Effector CD8-positive, alpha-beta T cell (primary cell): ENCODE measurements around the gene HMGB3.
"Not testable (repeated sequence)": the region's sequence is repeated elsewhere in the genome, so short reads cannot be mapped to it uniquely, and the experiment has no call there.

Experiments used
- DNase-seq: peaks from one replicate; lab custom pipeline; 2025; lab: John Stamatoyannopoulos, UW
- total RNA-seq, 4 experiments: gene quantifications; one replicate each; lab custom pipeline; 2026; lab: John Stamatoyannopoulos, UW

Gene HMGB3
- 2.9 to 8.4 (median 4.7) reads per million in 4 experiments for total RNA-seq

DNA sequence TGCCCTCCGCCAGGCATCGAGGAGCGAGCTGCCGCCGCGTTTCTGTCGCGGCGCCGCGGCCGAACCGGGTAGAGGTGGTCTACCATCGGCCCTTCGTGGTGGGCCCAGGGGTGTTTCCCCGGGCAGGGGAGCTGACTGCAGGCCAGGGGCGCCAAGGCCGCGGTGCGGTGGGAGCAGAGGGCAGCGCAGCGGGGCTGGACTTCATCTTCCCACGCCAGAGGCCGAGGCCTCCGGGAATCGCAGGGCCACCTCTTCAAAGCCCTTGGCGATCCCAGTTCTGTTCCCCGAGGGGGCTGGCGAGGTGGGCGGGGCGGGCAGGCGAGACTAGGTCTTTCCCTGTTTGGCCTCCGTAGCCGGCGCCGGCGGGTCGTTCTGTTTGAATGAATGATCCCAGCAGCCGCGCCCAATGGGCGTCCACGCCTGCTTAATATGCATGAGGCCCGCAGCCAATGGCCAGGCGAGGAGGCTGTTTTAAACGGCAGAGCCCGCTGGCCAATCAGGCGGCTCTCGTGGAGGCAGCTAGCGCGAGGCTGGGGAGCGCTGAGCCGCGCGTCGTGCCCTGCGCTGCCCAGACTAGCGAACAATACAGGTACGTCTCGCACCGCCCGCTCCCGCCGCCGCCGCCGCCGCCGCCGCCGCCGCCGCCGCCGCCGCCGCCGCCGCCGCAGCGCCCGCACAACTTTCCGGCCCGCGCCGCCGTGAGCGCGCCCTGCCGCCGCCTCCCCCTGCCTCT lies at the start of gene HMGB3:
Gene HMGB3 (plus strand): TSS at position 548 of the 733 bp plus-strand sequence. CDS start 2,265 bp downstream, outside the sequence.
- peak; percentile 61 for DNase-seq

DNA sequence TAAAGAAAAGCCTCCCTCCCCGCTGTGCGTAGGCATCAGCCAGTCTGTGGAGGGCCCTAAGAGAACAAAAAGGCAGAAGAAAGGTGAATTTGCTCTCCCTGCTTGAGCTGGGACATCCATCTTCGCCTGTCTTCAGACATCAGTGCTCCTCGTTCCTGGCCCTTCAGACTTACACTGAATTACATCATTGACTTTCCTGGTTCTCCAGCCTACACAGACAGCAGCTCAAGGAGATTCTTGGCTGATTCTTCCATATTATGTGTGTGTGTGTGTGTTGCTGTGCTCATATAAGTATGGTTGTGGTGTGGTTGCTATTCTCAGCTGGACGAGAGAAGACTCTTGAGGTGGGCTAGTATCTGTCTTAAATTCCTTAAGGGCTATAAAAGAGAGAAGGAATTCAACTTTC lies 49.2 kb upstream of the HMGB3 start:
- DNase-seq, result no peak

DNA sequence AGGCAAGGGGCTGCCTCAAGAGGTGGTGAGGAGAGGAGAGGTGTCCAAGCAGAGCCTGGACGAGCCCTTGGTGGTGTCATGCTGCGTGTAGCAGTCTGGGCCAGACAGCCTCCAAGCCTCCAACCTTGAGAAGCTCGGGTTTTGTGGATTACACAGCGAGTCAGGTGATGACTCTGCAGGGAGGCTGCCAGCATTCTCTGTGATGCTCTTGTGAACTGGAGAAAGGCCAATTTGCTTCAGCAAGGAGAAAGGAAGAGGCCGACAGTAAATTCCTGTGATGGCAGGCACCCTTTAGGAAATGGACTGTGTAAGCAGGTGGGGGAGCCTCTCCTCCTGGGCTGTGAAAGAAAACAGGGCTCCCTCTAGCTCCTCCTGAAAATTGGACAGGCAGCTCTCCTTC lies 48.7 kb upstream of the HMGB3 start:
- DNase-seq, result no peak

DNA sequence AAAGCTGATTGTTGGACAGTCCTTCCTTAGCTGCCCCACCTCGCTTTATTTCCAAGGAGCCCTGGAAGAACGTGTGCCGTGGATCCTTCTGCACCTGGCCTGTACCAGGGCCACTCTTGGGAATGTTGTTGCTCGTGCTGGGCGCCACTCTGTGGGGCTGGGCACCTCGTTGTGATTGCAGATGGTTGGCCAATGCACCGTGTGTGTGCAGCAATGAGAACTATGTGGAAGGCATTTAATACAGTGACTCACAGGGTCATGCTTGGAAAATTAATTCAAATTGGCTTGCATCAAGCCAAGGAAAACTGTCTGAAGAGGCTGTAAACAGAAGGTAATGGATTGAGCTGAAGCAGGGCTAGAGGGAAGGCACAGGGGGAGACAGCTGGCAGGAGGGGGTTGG lies 47.7 kb upstream of the HMGB3 start:
- DNase-seq, result no peak

DNA sequence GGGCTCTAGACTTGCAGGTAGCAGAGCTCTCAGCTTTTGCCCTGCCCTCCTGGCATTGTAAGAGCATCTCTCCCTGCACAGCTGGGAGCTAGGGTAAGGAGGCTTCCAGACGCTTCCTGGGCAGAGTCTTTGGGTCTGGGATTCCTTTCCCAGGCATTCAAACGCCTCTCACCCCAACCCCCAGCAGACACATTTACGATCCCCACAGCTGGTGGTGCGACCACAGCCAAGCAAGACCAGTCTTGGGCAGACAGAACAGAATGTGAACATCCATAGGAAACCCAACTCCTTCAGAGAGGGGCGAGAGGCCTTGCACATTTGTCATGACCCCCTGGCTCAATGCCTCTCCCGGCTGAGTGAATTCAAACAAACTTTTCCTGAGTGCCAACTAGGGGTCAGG lies 46.6 kb upstream of the HMGB3 start:
- DNase-seq, result no peak

DNA sequence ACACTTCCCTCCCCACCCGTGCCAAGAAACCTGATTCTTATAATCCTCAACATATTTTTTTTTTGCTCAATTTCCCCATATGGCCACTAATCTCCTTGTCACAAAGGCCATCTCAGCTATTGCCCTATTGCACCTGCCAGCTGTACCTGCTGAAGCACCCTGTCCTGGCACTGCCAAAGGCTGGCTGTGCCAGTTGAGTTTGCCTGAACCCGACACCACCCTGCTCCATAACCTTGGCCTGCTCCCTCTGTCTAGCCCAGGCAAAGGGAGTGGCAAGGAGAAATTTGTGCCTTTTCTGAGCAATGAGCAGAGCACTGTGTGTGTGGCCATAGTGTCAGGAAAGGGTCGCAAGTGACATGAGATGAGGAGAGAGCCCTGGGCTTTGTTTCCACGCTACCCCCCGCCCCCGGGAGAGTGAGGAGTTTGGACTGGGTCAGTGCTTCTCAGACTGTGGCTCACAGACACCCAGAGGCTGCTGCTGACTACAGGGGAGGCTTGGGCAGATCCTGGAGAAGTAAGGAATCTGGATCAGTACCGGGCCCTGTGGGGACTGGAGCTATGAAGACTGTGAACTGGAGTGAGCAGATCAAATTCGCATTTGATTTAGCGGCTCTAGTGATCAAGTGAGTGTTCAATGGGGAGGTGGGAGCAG lies 42.2 kb upstream of the HMGB3 start:
- no peak for DNase-seq

DNA sequence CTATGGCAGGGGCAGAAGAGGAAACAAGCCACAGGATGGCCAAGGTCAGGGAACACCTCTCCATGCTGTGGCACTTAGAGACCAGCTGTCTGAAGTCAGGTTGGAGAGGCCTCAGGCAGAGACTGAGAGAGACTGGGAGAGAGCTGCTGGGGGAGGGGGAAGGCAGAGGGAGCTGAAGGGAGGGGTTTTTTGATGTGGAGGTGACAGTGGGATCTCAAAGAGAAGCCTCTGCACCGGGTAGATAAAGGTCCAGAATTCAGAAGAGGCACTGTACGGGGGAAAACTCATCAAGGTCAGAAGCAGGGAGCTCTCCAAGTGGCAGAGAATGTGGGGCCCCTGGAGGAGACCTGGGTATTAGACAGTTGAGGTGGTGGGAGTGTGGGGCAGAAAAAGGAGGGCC lies 41.6 kb upstream of the HMGB3 start:
- no peak for DNase-seq

DNA sequence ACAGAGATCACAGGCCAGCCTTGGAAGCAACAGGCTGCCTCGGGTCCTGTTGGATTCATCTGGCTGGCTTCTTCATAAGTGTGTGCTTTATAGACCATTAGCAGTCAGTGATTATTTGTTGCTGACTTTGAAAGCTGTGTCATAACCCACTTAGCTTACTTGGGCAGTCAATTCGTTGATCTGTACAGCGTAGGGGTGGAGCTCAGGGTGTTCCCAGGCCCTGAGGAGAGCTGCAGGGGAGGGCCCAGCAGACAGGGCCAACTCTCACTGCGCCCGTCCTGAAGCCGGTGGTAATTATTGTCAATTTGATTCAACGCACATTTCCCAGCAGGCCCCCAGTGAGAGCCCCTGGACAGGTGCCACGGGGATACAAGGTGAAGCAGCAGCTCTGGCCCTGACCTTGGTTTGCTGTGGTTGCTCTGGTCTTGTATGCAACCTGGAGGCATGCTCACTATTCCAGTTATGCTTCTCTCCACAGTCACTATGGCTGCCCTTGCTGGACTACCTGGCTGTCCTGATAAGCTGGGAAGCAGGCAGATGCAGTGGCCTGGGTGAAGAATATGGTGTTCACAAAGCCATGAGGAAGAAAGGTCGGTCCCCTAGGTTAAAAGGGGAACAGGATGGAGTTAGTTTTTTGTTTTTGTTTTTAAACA lies 40.1 kb upstream of the HMGB3 start:
- DNase-seq, result no peak

DNA sequence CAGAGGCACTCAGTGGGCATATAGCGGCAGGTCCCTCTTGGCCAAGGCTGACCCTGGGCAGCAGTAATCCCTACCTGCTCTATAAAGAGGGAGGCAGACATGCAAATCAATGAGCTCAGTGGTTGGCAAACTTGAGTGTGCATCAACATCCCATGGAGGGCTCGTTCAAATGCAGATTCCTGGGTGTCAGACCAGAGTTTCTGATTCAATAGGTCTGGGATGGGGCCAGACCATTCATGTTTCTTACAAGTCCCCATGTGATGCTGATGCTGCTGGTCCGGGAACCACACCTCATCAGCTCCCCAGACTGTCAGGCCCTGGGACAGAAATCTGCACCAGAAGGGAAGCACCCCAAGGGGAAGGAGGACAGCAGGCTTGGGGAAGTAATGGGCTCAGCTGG lies 38.9 kb upstream of the HMGB3 start:
- DNase-seq, result no peak

DNA sequence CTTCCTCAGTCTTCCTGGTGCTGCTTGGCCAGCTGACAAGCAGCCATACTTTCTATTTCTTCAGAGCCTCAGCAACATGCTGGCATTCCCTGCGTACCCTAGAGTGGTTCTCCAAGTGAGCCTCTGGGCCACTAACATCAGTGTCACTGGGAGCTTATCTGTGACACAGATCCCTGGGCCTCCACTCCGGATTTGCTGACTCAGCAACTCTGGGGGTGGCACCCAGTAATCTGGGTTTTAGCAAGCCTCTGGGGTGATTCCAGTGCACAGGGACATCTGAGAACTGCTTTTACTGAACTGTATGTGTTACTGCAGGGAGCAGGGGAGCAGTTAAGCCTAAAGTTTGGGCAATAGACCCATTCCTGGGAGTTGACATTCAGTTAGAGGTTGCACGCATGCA lies 28.2 kb upstream of the HMGB3 start:
- DNase-seq, result no peak

DNA sequence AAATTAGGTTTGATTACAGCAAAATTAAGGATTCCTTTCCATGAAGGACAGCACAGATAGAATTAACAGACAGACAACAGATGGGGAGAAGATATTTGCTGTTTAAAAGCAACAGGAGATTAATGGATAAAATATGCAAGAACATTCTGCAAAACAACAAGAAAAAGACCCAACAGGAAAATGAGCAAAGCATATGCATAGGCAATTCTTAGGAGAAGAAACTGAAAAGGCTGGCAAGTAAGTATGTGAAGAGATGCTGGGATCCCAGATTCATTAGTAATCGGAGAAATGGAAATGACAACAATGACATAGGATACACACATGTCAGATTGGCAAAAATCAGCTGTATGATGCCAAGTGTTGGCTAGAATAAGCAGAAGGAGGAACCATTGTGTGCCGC lies 27.5 kb upstream of the HMGB3 start:
- DNase-seq, result no peak

DNA sequence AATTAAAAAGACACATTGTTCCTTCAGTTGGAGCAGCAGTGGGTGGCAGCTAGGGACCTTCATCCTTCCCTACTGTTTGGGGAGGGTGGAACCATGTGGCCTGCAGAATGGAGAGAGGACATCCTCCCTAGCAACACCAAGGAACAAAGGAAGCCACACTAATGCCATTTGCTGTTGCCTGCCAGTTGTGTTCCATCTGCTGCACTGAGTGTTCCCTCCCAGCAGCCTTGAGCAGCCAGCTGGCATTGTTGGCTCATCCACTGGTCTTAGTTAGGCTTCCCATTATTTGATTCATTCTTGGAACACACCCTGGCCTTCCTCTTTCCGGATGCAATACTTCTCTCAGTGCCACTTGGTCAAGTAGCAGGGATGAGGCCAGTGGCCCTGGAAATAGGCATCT lies 25.0 kb upstream of the HMGB3 start:
- no peak for DNase-seq

DNA sequence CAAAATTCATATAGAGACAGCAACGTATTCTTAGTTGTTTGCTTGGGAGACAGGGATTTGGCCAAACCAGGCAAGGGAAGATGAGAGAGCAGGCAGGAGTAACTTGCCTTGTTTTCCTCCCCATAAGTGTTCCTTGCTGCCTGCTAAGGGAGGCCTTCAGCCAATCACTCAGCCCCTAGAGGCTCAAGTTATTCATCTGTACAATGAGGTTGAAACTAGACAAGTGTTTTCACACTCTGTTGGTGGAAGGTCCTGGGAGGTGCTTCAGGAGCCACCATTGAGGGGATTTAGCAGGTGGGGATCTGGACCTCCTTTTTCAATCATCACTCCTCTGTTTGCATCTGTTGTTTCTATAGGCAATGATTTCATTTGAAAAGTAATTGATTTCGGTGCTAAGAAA lies 23.6 kb upstream of the HMGB3 start:
- DNase-seq, result no peak

DNA sequence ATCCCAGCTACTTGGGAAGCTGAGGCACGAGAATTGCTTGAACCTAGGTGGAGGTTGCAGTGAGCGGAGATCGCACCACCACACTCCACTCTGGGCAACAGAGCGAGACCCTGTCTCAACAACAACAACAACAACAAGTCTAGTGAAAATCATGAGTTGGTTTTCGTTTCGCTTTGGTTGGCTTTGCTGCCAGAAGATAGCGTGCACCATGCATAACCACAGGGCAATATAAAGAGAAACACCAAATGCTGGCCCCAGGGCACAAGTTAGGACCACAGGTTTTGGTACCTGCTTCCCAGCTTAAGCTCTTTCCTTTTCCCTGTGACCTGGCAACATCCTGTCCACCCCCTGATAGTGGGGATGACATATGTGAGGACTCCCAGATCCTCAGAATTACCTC lies 21.5 kb upstream of the HMGB3 start:
- no peak for DNase-seq

DNA sequence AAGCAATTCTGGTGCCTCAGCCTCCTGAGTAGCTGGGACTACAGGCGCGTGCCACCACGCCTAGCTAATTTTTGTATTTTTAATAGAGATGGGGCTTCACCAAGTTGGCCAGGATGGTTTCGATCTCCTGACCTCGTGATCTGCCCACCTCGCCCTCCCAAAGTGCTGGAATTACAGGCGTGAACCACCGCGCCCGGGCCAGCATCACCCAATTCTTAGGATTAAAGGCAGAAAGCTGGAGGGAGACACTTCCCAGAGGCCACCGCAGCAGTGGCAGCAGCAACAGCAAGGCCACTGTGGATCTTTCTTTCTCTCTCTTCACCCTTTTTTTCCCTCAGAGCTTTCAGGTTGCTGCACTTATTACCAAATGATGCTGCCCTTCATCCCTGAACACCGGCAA lies 18.7 kb upstream of the HMGB3 start:
- DNase-seq, result not testable (repeated sequence)

DNA sequence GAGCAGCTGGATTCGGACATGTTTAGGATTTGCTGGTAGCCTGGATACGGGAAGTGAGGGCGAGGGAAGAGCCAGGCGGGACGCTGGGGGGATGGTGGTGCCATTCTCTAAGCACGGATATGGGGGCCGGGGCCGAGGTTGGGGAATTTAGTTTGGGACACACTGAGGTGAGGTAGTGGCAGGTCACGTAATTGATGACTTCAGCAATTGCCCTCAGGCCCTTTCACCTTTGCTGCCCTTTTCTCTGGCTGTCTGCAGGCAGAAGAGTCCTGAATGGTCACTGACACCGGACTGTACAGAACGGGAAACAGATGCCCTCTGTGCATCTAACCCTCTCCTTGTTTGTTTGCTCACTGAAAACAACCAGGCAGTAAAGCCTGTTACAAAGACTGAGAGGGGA lies 16.9 kb upstream of the HMGB3 start:
- DNase-seq, result no peak

DNA sequence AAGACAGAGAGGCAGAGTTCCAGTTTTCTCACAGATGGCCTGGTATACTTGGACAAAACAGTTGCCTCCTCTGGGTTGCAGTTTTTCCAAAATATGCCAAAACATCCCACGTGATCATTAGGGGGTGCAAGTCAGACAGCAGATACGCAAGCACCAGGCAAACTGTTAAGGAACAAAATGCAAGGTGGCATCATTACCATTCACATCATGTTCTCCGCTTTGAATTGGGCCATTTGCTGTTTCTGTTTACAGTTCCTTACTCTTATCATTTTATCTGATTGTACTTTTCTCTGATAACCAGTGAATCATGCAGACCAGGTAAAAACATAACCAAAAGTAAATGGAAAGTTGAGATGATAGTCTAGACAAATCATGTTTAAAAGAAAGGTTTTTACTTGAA lies 16.4 kb upstream of the HMGB3 start:
- DNase-seq, result no peak

DNA sequence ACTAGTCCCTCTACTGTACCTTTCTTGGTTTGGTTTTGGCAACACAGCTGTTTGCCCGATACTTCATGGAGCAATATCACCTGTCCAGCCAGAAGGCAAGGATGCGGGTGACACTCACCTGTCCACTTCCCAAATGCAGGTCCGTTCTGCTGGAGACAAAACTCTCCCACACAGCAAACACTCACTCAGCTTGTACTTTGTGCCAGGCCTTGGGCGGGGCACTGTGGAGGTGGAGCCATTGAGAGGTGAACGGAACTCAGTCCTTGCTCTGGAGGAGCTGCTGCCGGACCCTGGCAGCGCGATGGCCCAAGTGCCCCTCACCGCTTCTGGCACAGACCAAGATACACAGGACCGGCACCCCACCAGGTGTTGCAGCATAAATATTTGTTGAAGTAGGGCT lies 15.3 kb upstream of the HMGB3 start:
- DNase-seq, result no peak

DNA sequence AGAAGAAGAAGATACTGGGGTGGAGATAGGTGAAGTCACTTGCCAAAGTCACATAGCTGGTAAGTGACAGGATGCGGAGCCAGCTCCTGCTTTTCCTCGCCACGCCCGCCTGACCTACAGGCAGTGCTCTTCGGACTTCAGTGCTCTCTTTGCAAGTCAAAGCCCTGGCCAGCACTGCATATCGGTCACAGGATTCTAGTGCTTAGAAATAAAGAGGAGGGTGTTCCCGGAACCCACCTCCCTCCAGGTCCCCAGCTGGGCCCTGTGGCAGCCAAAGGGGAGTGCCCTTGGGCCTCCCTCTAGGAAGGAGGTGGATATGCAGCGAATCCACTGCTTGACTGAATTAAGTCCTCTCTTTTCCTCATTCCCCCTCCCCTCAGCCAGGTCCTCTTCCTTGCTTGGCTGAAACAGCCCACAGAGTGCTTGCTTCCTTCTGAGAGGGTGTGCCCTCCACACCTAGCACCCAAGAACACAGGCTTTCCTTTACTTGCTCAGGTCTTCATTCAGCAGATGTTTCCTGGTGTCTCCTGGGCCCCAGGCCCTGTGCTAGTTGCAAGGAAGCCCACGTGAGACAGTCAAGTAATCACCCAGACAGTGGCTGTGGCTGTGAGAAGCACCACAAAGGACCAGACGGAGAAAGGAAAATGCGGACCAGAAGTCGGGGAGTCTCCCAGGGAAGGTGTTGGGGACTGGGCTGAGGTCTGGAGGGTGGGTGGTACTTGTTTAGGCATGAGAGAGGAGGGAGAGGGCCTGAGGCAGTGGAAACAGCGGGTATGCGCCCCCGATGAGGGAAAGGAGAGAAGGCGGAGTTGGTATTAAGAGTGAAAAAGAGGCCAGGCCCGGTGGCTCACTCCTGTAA lies 14.0 kb upstream of the HMGB3 start:
- no peak for DNase-seq

DNA sequence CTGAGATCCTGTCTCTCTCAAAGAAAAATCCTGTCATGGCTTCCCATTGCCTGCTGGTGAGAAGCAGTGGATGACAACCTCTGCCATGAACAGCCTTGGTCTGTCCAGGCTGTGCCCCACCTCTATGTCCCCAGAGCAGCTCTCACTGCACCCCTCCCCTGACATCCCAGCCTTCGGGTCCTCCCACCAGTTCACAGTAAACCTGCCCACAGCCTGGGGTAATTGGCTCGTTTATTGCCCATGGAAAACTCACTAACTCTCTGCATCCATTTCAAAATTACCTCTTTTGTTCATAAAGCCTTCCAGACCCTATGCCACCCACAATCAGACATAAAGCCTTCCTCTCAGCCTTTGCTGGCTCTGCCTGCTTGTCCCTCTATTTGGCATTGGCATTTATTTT lies 10.7 kb upstream of the HMGB3 start:
- no peak for DNase-seq

DNA sequence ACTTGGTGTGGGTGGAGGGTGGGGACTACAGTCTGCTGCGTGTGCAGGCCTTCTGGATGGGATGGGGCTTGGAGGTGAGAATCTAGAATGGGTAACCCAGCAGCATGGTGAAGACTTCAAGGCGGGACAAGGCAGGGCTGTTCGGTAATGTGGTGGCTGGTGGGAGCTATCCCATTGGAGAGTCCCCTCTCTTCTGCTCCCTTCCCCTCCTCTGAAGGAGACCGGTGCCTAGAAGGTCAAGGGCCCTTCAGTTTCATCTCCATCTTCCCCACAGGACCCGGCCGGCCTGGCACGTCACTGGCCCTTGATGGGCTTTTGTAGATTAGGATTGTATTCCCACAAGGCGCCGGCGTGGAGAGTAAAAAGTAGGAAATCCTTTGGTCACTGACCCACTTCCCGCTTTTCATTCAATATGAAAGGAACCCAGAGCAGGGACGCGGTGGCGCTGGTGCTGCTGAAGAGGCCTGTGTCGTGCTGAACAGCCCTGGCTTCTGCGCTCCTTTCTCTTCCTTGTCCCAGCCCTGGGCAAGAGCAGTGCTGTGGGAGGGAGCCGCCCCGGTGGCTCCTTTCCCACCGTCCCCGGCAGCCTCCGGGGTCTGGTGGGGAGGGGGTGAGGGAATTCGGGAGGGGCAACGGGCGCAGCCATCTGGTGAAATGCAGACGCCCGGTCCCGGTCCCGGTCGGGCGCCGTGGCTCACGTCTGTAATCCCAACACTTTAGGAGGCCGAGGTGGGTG lies 7.3 kb upstream of the HMGB3 start:
- DNase-seq, result no peak
